Astrocyte (in vitro differentiated cells and primary cell): ENCODE results near the gene C16orf46. TPM values are rescaled to one million over a fixed set of nuclear protein-coding genes. Genes with fewer than 3 reads are reported as not detected.

Experiments used
- DNase-seq: peaks from one replicate; pipeline ENCODE4 v3.0.0-alpha.2; 2010; ENCODE audit warnings: low read depth
- FAIRE-seq: peaks from 2 replicates; lab custom pipeline; 2011; peaks lifted over from hg19 to GRCh38; lab: Jason Lieb, UNC
- H2AFZ ChIP-seq: 2 replicates; pipeline ENCODE4 v1.6.0; 2012; ENCODE audit warnings: low read depth, low read length, inconsistent platforms
- H3K27ac ChIP-seq: 2 replicates; pipeline ENCODE4 v1.5.1; 2011; ENCODE audit warnings: low read depth, low read length, inconsistent platforms
- H3K27me3 ChIP-seq: 2 replicates; pipeline ENCODE4 v1.6.0; 2011; ENCODE audit warnings: low read length, inconsistent platforms; ENCODE audit not compliant: insufficient read depth
- H3K36me3 ChIP-seq: 2 replicates; pipeline ENCODE4 v1.5.1; 2011; ENCODE audit warnings: low read length, inconsistent platforms; ENCODE audit not compliant: insufficient read depth
- H3K4me1 ChIP-seq: 2 replicates; pipeline ENCODE4 v1.5.1; 2011; ENCODE audit warnings: low read length, inconsistent platforms; ENCODE audit not compliant: insufficient read depth
- H3K4me2 ChIP-seq: 2 replicates; pipeline ENCODE4 v1.6.0; 2012; ENCODE audit warnings: low read length, inconsistent platforms
- H3K4me3 ChIP-seq: 2 replicates; pipeline ENCODE4 v1.5.1; 2011; ENCODE audit warnings: low read depth, mild to moderate bottlenecking, low read length, inconsistent platforms; ENCODE audit not compliant: insufficient read depth
- H3K79me2 ChIP-seq: 2 replicates; pipeline ENCODE4 v1.6.0; 2012; ENCODE audit warnings: mild to moderate bottlenecking, low read length, inconsistent platforms; ENCODE audit not compliant: insufficient read depth
- H3K9ac ChIP-seq: 2 replicates; pipeline ENCODE4 v1.6.0; 2012; ENCODE audit warnings: mild to moderate bottlenecking, low read length, inconsistent platforms
- H3K9me3 ChIP-seq: 2 replicates; pipeline ENCODE4 v1.5.1; 2012; ENCODE audit warnings: low read depth, mild to moderate bottlenecking, low read length, inconsistent platforms; ENCODE audit not compliant: insufficient read depth
- H4K20me1 ChIP-seq: 2 replicates; pipeline ENCODE4 v1.6.0; 2012; ENCODE audit warnings: low read length, inconsistent platforms; ENCODE audit not compliant: insufficient read depth
- H3K27ac Mint-ChIP-seq: one replicate; pipeline ENCODE4 v1.8.0; 2021; ENCODE audit warnings: mild to moderate bottlenecking, mixed read lengths; ENCODE audit not compliant: unreplicated experiment
- H3K27me3 Mint-ChIP-seq: one replicate; pipeline ENCODE4 v1.8.0; 2021; ENCODE audit warnings: low read depth, mixed read lengths; ENCODE audit not compliant: unreplicated experiment
- H3K36me3 Mint-ChIP-seq: one replicate; pipeline ENCODE4 v1.8.0; 2021; ENCODE audit warnings: low read depth, mixed read lengths; ENCODE audit not compliant: unreplicated experiment
- H3K4me1 Mint-ChIP-seq: one replicate; pipeline ENCODE4 v1.8.0; 2021; ENCODE audit warnings: low read depth, mixed read lengths; ENCODE audit not compliant: unreplicated experiment
- H3K4me3 Mint-ChIP-seq: one replicate; pipeline ENCODE4 v1.8.0; 2021; ENCODE audit warnings: mild to moderate bottlenecking, moderate library complexity, mixed read lengths; ENCODE audit not compliant: unreplicated experiment
- H3K9me3 Mint-ChIP-seq: one replicate; pipeline ENCODE4 v1.8.0; 2021; ENCODE audit warnings: mild to moderate bottlenecking, mixed read lengths; ENCODE audit not compliant: unreplicated experiment
- EZH2 ChIP-seq: IDR thresholded peaks from 2 replicates; pipeline ENCODE4 v1.6.1; 2012; ENCODE audit warnings: mild to moderate bottlenecking, low read length, inconsistent platforms; ENCODE audit not compliant: insufficient read depth
- total RNA-seq: library from RNA; stranded (reverse); gene quantifications from 2 replicates; pipeline ENCODE4 v1.2.1, GENCODE V29; 2021
- TF ChIP-seq, protein P1 (sequence below): IDR thresholded peaks from 2 replicates; pipeline ENCODE4 v1.5.1; 2011; ENCODE audit warnings: low read depth, mild to moderate bottlenecking, inconsistent platforms, low read length, moderate library complexity; ENCODE audit not compliant: insufficient read depth

Gene C16orf46
- total RNA-seq, 1 donor from 2014 or later: 1.8 TPM

DNA sequence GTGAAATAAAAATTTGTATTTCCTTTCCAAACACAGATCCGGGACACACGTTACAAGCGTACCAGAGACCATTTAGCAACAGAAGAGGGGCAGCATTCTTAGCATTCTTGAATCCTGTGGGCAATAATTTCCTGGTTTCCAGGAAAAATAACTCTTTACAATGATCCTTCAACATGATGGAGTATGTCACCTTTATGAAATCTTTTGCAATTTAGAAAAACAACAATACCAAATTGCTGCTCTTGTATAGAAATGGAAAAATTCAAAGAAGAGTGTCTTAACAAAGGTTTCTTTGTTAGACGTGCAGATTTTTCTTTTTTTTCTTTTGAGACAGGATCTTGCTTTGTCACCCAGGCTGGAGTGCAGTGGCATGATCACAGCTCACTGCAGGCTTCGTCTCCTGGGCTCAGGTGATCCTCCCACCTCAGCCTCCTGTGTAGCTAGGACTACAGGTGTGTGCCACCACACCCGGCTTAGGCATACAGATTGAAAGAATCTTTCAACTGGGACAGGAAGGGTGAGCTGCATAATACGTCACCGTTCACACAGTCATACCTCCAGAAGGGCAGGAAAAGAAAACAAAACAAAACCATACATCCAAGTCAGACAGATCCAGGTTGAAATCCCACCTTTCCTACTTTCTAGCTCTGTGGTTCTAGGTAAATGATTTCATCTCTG, 29.9 kb upstream of the C16orf46 start:
- H3K4me2 ChIP-seq: no peak overlapping the region
- H3K4me3 Mint-ChIP-seq: no peak overlapping the region
- no peaks in the 10 kb centered on the region for H3K36me3 Mint-ChIP-seq
- H3K27me3 Mint-ChIP-seq: no peaks in the 10 kb centered on the region
- no peak overlapping the region for H3K9ac ChIP-seq
- no peaks in the 10 kb centered on the region for H3K36me3 ChIP-seq
- H3K9me3 Mint-ChIP-seq: no peaks in the 10 kb centered on the region
- DNase-seq: no peak
- no peak overlapping the region for H3K27ac ChIP-seq
- TF ChIP-seq, protein P1, sequence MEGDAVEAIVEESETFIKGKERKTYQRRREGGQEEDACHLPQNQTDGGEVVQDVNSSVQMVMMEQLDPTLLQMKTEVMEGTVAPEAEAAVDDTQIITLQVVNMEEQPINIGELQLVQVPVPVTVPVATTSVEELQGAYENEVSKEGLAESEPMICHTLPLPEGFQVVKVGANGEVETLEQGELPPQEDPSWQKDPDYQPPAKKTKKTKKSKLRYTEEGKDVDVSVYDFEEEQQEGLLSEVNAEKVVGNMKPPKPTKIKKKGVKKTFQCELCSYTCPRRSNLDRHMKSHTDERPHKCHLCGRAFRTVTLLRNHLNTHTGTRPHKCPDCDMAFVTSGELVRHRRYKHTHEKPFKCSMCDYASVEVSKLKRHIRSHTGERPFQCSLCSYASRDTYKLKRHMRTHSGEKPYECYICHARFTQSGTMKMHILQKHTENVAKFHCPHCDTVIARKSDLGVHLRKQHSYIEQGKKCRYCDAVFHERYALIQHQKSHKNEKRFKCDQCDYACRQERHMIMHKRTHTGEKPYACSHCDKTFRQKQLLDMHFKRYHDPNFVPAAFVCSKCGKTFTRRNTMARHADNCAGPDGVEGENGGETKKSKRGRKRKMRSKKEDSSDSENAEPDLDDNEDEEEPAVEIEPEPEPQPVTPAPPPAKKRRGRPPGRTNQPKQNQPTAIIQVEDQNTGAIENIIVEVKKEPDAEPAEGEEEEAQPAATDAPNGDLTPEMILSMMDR: no peak
- TF ChIP-seq EZH2: no peak
- no peak overlapping the region for H3K4me3 ChIP-seq
- no peak for FAIRE-seq
- H3K27ac Mint-ChIP-seq: no peak overlapping the region
- no peaks in the 10 kb centered on the region for H3K79me2 ChIP-seq
- no peak overlapping the region for H2AFZ ChIP-seq
- no peaks in the 10 kb centered on the region for H3K9me3 ChIP-seq
- H4K20me1 ChIP-seq: no peaks in the 10 kb centered on the region
- no peaks in the 10 kb centered on the region for H3K27me3 ChIP-seq
- H3K4me1 ChIP-seq: no peaks in the 10 kb centered on the region
- H3K4me1 Mint-ChIP-seq: no peaks in the 10 kb centered on the region

DNA sequence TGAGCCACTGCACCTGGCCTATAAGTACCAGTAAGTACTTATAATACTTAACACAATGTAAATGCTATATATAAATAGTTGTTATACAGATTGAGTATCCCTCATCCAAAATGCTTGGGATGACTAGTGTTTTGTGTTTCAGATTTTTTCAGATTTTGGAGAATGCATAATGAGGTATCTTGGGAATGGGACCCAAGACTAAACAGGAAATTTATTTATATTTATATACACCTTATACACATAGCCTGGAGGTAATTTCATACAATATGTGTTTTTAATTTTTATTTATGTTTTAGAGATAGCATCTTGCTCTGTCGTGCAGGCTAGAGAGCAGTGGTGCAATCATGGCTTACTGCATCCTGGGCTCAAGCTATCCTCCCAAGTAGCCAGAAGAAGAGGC, 28.9 kb upstream of the C16orf46 start:
- H3K4me2 ChIP-seq: no peak overlapping the region
- no peaks in the 10 kb centered on the region for H3K9me3 Mint-ChIP-seq
- H3K4me3 Mint-ChIP-seq: no peak overlapping the region
- no peak overlapping the region for H3K4me3 ChIP-seq
- no peak overlapping the region for H3K27ac ChIP-seq
- no peaks in the 10 kb centered on the region for H3K36me3 Mint-ChIP-seq
- H3K27me3 Mint-ChIP-seq: no peaks in the 10 kb centered on the region
- H3K4me1 Mint-ChIP-seq: no peaks in the 10 kb centered on the region
- H3K27me3 ChIP-seq: no peaks in the 10 kb centered on the region
- H3K9me3 ChIP-seq: no peaks in the 10 kb centered on the region
- H3K4me1 ChIP-seq: no peaks in the 10 kb centered on the region
- no peak for DNase-seq
- FAIRE-seq: no peak
- no peak for TF ChIP-seq EZH2
- TF ChIP-seq, protein P1: no peak
- H4K20me1 ChIP-seq: no peaks in the 10 kb centered on the region
- H3K79me2 ChIP-seq: no peaks in the 10 kb centered on the region
- H2AFZ ChIP-seq: no peak overlapping the region
- no peak overlapping the region for H3K9ac ChIP-seq
- no peak overlapping the region for H3K27ac Mint-ChIP-seq
- H3K36me3 ChIP-seq: no peaks in the 10 kb centered on the region

DNA sequence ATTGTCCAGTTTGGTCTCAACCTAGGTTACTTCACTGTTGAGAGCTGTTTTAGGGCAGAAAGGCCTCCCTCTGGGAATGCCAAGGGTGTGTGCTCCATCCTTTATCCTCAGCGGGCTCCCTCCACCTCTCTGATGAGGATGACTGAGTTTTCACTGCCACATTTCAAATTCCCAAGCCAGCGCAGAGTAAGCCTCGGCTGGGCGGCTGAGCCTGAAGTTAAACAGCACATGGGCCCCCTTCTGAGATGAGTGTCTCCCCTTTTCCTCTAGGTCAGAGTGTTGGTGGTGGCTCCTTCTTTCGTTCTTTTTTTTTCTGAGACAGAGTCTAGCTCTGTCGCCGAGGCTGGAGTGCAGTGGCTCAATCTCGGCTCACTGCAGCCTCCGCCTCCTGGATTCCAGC, 24.7 kb upstream of the C16orf46 start:
- Histone ChIP-seq H2AFZ (no peak overlapping the region), H3K4me3 (no peak overlapping the region), H3K4me1 (peaks cover under 1% of the 10 kb centered on the region), H4K20me1 (no peaks in the 10 kb centered on the region), H3K27me3 (no peaks in the 10 kb centered on the region), H3K9me3 (no peaks in the 10 kb centered on the region), H3K79me2 (no peaks in the 10 kb centered on the region), H3K9ac (no peak overlapping the region), H3K4me2 (no peak overlapping the region), H3K36me3 (no peaks in the 10 kb centered on the region), H3K27ac (no peak overlapping the region)
- TF ChIP-seq, protein P1: no peak
- Mint-ChIP-seq H3K4me1 (no peaks in the 10 kb centered on the region), H3K27ac (no peak overlapping the region), H3K9me3 (no peaks in the 10 kb centered on the region), H3K4me3 (no peak overlapping the region), H3K27me3 (no peaks in the 10 kb centered on the region), H3K36me3 (no peaks in the 10 kb centered on the region)
- DNase-seq (no peak), FAIRE-seq (no peak)
